Esophagus muscularis mucosa (tissue), 4 donors: Measurements from ENCODE around the gene GTF3C5. TPM values are rescaled to one million over a fixed set of nuclear protein-coding genes. Genes with fewer than 3 reads are reported as not detected.
"Not testable (repeated sequence)": the region's sequence is repeated elsewhere in the genome, so short reads cannot be mapped to it uniquely, and the experiment has no call there.

Source experiments
- DNase-seq: peaks from one replicate; pipeline ENCODE4 v3.0.0-alpha.2; 2017; ENCODE audit errors: extremely low spot score
- H3K27ac ChIP-seq, 4 donors: fragments of 200-600 bp; sonication (generic); replicated peaks in 1 of 4; 1 replicate in 3 of 4; 2 replicates in 1 of 4; pipeline ENCODE4 v1.5.1; 2016 to 2019; ENCODE audit warnings: mild to moderate bottlenecking in 1 of 4
- H3K27me3 ChIP-seq, 4 donors: fragments of 200-600 bp; sonication (generic); one replicate each; pipeline versions ENCODE4 v1.5.1 to v1.6.0; 2016 to 2019
- H3K36me3 ChIP-seq, 4 donors: fragments of 200-600 bp; sonication (generic); one replicate each; pipeline ENCODE4 v1.5.1; 2016 to 2019
- H3K4me1 ChIP-seq, 4 donors: fragments of 200-600 bp; sonication (generic); one replicate each; pipeline ENCODE4 v1.5.1; 2016 to 2019
- H3K4me3 ChIP-seq, 4 donors: fragments of 200-600 bp; sonication (generic); 1 replicate in 2 of 4; 2 replicates in 2 of 4; pipeline ENCODE4 v1.5.1; 2016 to 2019; ENCODE audit warnings: mild to moderate bottlenecking in 4 of 4, moderate library complexity in 1 of 4
- H3K9me3 ChIP-seq, 4 donors: fragments of 200-600 bp; sonication (generic); 1 replicate in 3 of 4; 2 replicates in 1 of 4; pipeline ENCODE4 v1.5.1; 2016 to 2019
- CTCF ChIP-seq, 3 experiments: fragments of 200-600 bp in 2 of 3; fragments of 450-650 bp in 1 of 3; sonication (generic) in 2 of 3; IDR thresholded peaks; one replicate each; pipeline ENCODE4 v1.5.1; 2017 to 2019; ENCODE audit warnings: antibody characterized with exemption in 3 of 3, mild to moderate bottlenecking in 2 of 3, moderate library complexity in 1 of 3
- EP300 ChIP-seq: sonication (generic); formaldehyde crosslinking; IDR thresholded peaks from one replicate; pipeline ENCODE4 v1.6.1; 2017; ENCODE audit warnings: antibody characterized with exemption
- POLR2A ChIP-seq: fragments of 450-650 bp; IDR thresholded peaks from one replicate; pipeline ENCODE4 v1.6.1; 2017; ENCODE audit warnings: antibody characterized with exemption, moderate library complexity, mild to moderate bottlenecking, low read depth
- POLR2AphosphoS5 ChIP-seq, 2 donors: sonication (generic); formaldehyde crosslinking; IDR thresholded peaks; one replicate each; pipeline ENCODE4 v1.6.1; 2017; ENCODE audit warnings: antibody characterized with exemption in 2 of 2
- WGBS: methylation state at CpG from one replicate; pipeline ENCODE4 v1.1.5; 2018; 5-methylcytosine and 5-hydroxymethylcytosine counted together
- intact Hi-C: fragments of 100-400 bp; cut with DNase I; formaldehyde crosslinking; loops from one replicate; pipeline ENCODE4 v1.15.1; 2023
- total RNA-seq, 4 donors: library from RNA; depleted of rRNA; stranded (reverse); fragments of >200 nt; gene quantifications; one replicate each; pipeline versions ENCODE4 v1.1.0 to v1.2.1, GENCODE V29; 2016

GTF3C5 gene
- total RNA-seq, 4 donors from 2014 or later = 38.9 to 58.1 (median 42.4) TPM

GRCh38 chr9:132986640-132987620 is 43.9 kb upstream of the GTF3C5 start:
- TF ChIP-seq POLR2AphosphoS5 (IDR thresholded peaks at IDR 0.05) = no peak
- TF ChIP-seq CTCF (IDR thresholded peaks at IDR 0.05) = no peak
- TF ChIP-seq POLR2A = no peak
- TF ChIP-seq EP300 = no peak
- Histone ChIP-seq H3K4me3 (no peak overlapping the region), H3K9me3 (no peaks in the 10 kb centered on the region), H3K27me3 (peaks cover 0 to 91% (median 4%) of the 10 kb centered on the region in 4 donors), H3K27ac (no peak overlapping the region), H3K4me1 (peaks cover 0 to 5% (median 0%) of the 10 kb centered on the region in 4 donors), H3K36me3 (no peaks in the 10 kb centered on the region)
- no peak for DNase-seq
- intact Hi-C loops = no loop called here
- 53% methylated on average over 13 of the region's 26 CpGs for WGBS

- TF ChIP-seq CTCF (IDR thresholded peaks at IDR 0.05) (no peak), POLR2AphosphoS5 (IDR thresholded peaks at IDR 0.05) (no peak), POLR2A (no peak), EP300 (no peak)
- DNase-seq = no peak
- WGBS = 83% methylated on average over 13 of the region's 14 CpGs
- Histone ChIP-seq H3K9me3 (no peaks in the 10 kb centered on the region), H3K4me3 (no peak overlapping the region), H3K36me3 (no peaks in the 10 kb centered on the region), H3K27me3 (peaks cover 0 to 94% (median 9%) of the 10 kb centered on the region in 4 donors), H3K27ac (no peak overlapping the region), H3K4me1 (peaks cover 0 to 5% (median 0%) of the 10 kb centered on the region in 4 donors)
- intact Hi-C loops = no loop called here
Measured at GRCh38 chr9:132988244-132989013, 42.4 kb upstream of the GTF3C5 start.

- Histone ChIP-seq H3K27me3 (peaks cover 0 to 94% (median 12%) of the 10 kb centered on the region in 4 donors), H3K4me3 (no peak overlapping the region), H3K9me3 (no peaks in the 10 kb centered on the region), H3K27ac (no peak overlapping the region), H3K4me1 (peaks cover 0 to 5% (median 0%) of the 10 kb centered on the region in 4 donors), H3K36me3 (no peaks in the 10 kb centered on the region)
- intact Hi-C loops = no loop called here
- DNase-seq = no peak
- TF ChIP-seq CTCF (IDR thresholded peaks at IDR 0.05) = no peak
- no peak for TF ChIP-seq POLR2A
- 91% methylated on average over 12 of the region's 13 CpGs for WGBS
Measured at GRCh38 chr9:132989014-132989310, 41.8 kb upstream of the GTF3C5 start.

- DNase-seq = no peak
- intact Hi-C loops = no loop called here
- H3K36me3 ChIP-seq = no peaks in the 10 kb centered on the region
- no peak for TF ChIP-seq EP300
- WGBS = 86% methylated on average over 17 of the region's 23 CpGs
- H3K27me3 ChIP-seq = peaks cover 0 to 94% (median 13%) of the 10 kb centered on the region in 4 donors
- H3K9me3 ChIP-seq = no peaks in the 10 kb centered on the region
- peaks cover 0 to 5% (median 0%) of the 10 kb centered on the region in 4 donors for H3K4me1 ChIP-seq
- H3K27ac ChIP-seq = no peak overlapping the region
- H3K4me3 ChIP-seq = no peak overlapping the region
Measured at GRCh38 chr9:132989414-132989996, 41.3 kb upstream of the GTF3C5 start.

GRCh38 chr9:132989998-132990557 is 40.7 kb upstream of the GTF3C5 start:
- DNase-seq, H3K9me3 ChIP-seq, H3K27ac ChIP-seq, H3K4me3 ChIP-seq, intact Hi-C loops, H3K36me3 ChIP-seq, H3K4me1 ChIP-seq: not testable (repeated sequence)
- peaks cover 0 to 94% (median 15%) of the 10 kb centered on the region in 4 donors for H3K27me3 ChIP-seq
- 75% methylated on average over 4 of the region's 4 CpGs for WGBS
